Measurements from ENCODE around the gene RNPEPL1.

Gene RNPEPL1

GRCh38 chr2:240593026-240593702 lies 24.9 kb downstream of the RNPEPL1 start:
- no peak for DNase-seq

- DNase-seq = no peak
Measured at GRCh38 chr2:240593703-240594451, 25.6 kb downstream of the RNPEPL1 start.

- DNase-seq = no peak
Measured at GRCh38 chr2:240594511-240595380, 26.5 kb downstream of the RNPEPL1 start.

- peak; percentile 8 for DNase-seq
Measured at GRCh38 chr2:240595381-240596079, 27.2 kb downstream of the RNPEPL1 start.

- no peak for DNase-seq
Measured at GRCh38 chr2:240596080-240596460, 27.8 kb downstream of the RNPEPL1 start.

- no peak for DNase-seq
Measured at GRCh38 chr2:240596491-240596931, 28.2 kb downstream of the RNPEPL1 start.

- DNase-seq = no peak
Measured at GRCh38 chr2:240597054-240597418, 28.8 kb downstream of the RNPEPL1 start.

GRCh38 chr2:240597419-240598181 lies 29.3 kb downstream of the RNPEPL1 start:
- DNase-seq = no peak

- DNase-seq = no peak
Measured at GRCh38 chr2:240598311-240598911, 30.1 kb downstream of the RNPEPL1 start.

GRCh38 chr2:240599141-240599583 lies 30.9 kb downstream of the RNPEPL1 start:
- DNase-seq = no peak

GRCh38 chr2:240600451-240600961 lies 32.2 kb downstream of the RNPEPL1 start:
- DNase-seq = no peak

- DNase-seq = no peak
Measured at GRCh38 chr2:240601061-240601830, 33.0 kb downstream of the RNPEPL1 start.

- no peak for DNase-seq
Measured at GRCh38 chr2:240601831-240602160, 33.5 kb downstream of the RNPEPL1 start.

GRCh38 chr2:240602266-240603050 lies 34.2 kb downstream of the RNPEPL1 start:
- DNase-seq = no peak

- DNase-seq = no peak
Measured at GRCh38 chr2:240603081-240603835, 35.0 kb downstream of the RNPEPL1 start.

- no peak for DNase-seq
Measured at GRCh38 chr2:240603846-240604245, 35.6 kb downstream of the RNPEPL1 start.

GRCh38 chr2:240604291-240604938 lies 36.1 kb downstream of the RNPEPL1 start:
- no peak for DNase-seq

GRCh38 chr2:240604939-240605716 lies 36.8 kb downstream of the RNPEPL1 start:
- no peak for DNase-seq
